GM18519 (cell line): ENCODE data around the gene IMPDH1.

Experiments
- ATAC-seq: cut with Tn5 transposase; IDR thresholded peaks from one replicate; pipeline ENCODE4 v1.9.1; 2021; ENCODE audit warnings: mild to moderate bottlenecking, moderate library complexity; ENCODE audit not compliant: unreplicated experiment, low FRiP score

IMPDH1 gene

DNA sequence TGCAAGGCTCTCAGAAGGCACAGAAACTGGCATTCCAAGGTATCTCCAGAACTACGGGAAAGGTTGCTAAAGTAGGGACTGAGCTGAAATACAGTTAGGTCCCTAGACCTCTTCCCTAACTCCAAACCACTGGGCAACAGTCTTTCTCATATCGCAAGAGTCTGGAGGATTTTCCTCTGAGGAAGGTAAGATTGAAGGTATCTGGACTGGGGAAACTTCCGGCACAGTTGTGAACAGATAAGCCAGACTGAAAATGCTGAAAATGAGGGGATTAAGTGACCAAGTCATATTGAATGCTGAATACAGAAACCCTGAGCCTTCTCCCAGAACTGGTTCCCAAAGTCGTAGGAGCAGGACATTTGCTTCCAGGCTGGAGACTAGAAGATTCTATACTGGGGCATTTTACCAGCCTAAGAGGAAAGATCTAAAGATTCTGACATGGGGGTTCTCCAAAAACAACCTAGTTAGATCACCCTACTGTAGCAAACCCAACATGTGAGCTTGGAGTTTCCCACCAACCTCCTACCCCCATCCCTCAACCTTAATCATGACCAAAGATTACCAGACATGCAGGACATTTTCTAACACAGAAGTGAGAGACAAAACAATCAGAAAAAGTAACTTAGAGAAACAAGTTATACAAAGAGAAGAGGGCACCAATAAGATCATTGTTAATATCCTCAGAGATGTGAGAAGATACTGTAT lies 45.5 kb downstream of the IMPDH1 start:
- ATAC-seq: no peak

- no peak for ATAC-seq
Observed at GRCh38 chr7:128363261-128363721, 46.5 kb downstream of the IMPDH1 start.

- no peak for ATAC-seq
Observed at GRCh38 chr7:128362670-128363069, 47.1 kb downstream of the IMPDH1 start.

GRCh38 chr7:128361411-128362379 lies 48.1 kb downstream of the IMPDH1 start, which contains the start of gene PRRT4:
Gene PRRT4, minus strand, starts transcription at chr7:128361690.
- no peak for ATAC-seq

- no peak for ATAC-seq
Observed at GRCh38 chr7:128360359-128360678, 49.5 kb downstream of the IMPDH1 start.

- no peak for ATAC-seq
Observed at GRCh38 chr7:128359939-128360338, 49.8 kb downstream of the IMPDH1 start.

DNA sequence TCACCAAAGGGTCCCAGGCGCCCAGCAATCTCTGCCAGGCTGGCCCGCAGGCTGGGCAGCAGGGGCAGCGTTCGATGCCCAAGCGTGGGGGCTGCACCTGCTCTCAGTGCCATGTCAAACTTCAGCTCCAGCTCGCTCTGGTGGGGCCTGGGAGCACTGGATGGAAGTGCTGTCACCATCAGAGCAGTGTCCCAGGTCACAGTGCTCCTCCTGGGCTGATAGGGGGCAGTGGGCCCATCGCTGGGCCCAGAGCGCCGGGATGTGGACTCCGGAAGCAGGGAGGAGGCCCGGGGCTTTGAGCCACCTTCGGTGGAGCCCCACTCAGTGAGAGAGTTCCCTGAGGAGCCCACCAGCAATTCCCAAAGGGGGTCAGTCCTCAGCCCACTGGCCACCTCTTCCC lies 50.4 kb downstream of the IMPDH1 start:
- ATAC-seq: no peak

- no peak for ATAC-seq
Observed at GRCh38 chr7:128358233-128358632, 51.5 kb downstream of the IMPDH1 start.

GRCh38 chr7:128357217-128357613 lies 52.6 kb downstream of the IMPDH1 start:
- ATAC-seq: no peak

GRCh38 chr7:128356546-128357216 lies 53.1 kb downstream of the IMPDH1 start:
- ATAC-seq: no peak

- no peak for ATAC-seq
Observed at GRCh38 chr7:128353610-128354009, 56.2 kb downstream of the IMPDH1 start.

- no peak for ATAC-seq
Observed at GRCh38 chr7:128353189-128353588, 56.6 kb downstream of the IMPDH1 start.

DNA sequence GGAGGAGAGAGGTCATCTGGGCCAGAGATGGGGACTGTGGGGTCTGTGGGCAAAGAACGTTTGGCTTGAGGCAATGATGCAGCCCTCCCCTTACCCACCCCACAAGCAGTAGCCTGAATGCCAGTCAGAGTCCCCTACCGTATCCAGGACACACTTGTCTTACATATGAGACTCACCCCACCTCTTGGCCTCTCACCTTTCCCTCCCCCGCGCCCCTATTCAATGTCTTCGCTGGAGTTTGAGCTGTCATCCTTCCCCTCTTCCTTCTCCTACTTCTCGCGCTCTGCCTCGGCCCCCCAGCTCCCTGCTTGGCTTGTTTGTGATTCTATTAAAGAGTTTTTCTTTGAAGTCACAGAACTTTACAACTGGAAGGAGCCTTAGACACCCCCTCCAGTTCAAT lies 57.1 kb downstream of the IMPDH1 start:
- ATAC-seq: no peak

DNA sequence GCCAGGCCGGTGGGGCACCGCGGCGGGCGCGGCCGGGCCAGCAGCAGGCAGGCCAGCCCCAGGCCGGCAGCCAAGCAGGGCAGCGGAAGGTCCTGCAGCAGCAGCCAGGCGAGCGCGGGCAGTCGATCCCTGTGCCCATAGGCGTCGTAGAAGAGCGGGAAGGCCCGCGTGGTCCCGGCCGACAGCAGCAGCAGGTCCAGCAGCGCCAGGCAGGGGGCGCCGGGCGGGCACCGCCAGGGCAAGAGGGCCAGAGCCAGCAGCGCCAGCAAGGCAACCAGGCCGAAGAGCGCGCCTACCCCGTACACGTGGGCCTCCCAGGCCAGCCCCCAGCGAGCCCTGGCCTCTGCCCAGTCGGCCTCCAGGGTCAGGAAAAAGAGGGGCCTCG lies 57.6 kb downstream of the IMPDH1 start:
- ATAC-seq: no peak

DNA sequence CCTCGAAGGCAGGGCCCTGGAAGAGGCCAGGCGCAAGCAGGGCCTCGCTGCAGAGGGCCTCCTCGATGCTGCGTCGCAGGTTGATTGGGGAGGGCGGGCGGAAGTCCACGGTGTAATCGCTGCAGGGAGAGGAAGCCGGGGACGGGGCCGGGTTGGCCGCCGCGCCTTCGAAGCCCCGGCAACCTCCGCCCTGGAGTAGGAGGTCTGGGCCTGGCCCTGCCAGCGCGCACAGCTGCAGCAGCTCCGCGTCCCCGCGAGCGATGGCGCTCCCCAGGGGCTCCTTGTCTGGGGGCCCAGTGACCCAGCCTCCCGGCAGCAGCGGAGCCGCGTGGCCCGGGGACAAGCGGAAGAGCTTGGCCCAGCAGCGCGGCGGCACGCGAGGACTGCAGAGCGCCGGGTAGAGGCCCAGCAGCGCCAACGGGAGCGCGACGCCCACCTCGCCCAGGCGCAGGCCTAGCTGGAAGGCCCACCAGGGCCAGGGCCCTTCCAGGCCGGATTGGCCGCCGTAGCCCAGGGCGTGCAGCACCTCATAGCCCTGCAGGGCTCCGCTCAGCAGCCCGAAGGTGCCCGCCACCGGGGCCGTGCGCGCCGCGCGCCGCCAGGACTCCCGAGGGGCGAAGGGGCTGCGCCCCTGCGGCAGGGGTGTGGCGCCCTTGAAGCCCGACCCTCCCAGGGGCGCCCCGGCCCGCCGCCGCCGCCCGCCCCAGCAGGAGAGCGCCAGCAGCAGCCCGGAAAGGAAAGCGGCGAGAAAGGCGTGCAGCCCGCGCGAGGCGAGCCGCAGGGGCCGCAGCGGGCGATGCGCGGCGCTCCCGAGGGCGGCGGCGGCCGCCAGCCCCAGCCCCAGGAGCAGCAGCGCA lies 58.3 kb downstream of the IMPDH1 start:
- ATAC-seq: no peak

GRCh38 chr7:128350708-128351295 lies 59.0 kb downstream of the IMPDH1 start:
- no peak for ATAC-seq

- no peak for ATAC-seq
Observed at GRCh38 chr7:128349466-128349825, 60.3 kb downstream of the IMPDH1 start.

GRCh38 chr7:128347647-128348097 lies 62.1 kb downstream of the IMPDH1 start:
- no peak for ATAC-seq

DNA sequence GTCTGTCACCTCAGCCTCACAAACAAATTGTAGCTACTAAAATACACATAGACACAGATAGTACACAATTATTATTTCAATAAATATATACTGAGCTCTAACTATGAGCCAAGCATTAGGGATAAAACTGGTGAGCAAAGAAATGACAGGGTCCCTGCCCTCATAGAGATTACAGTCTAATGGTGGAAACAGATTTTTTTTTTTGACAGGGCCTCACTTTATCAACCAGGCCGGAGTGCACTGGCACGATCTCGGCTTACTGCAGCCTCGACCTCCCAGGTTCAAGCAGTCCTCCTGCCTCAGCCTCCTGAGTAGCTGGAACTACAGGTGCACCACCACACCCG lies 65.4 kb downstream of the IMPDH1 start:
- ATAC-seq: no peak
